B cell (primary cell): Measurements from ENCODE around the gene GOLGA6L10.
"Not testable (repeated sequence)": the region's sequence is repeated elsewhere in the genome, so short reads cannot be mapped to it uniquely, and the experiment has no call there.

Experiments used
- EZH2 ChIP-seq: IDR thresholded peaks from 2 replicates; pipeline ENCODE4 v1.6.1; 2012; ENCODE audit warnings: borderline replicate concordance, low read depth, mild to moderate bottlenecking, moderate library complexity, low read length; ENCODE audit not compliant: insufficient read depth, poor library complexity, severe bottlenecking
- TF ChIP-seq, protein P1 (sequence below): fragments of 200-600 bp; IDR thresholded peaks from one replicate; pipeline ENCODE4 v1.8.0; 2022; ENCODE audit warnings: antibody characterized with exemption, mild to moderate bottlenecking

GRCh38 chr15:82299511-82299914, 49.8 kb downstream of the GOLGA6L10 start:
- TF ChIP-seq, protein P1, sequence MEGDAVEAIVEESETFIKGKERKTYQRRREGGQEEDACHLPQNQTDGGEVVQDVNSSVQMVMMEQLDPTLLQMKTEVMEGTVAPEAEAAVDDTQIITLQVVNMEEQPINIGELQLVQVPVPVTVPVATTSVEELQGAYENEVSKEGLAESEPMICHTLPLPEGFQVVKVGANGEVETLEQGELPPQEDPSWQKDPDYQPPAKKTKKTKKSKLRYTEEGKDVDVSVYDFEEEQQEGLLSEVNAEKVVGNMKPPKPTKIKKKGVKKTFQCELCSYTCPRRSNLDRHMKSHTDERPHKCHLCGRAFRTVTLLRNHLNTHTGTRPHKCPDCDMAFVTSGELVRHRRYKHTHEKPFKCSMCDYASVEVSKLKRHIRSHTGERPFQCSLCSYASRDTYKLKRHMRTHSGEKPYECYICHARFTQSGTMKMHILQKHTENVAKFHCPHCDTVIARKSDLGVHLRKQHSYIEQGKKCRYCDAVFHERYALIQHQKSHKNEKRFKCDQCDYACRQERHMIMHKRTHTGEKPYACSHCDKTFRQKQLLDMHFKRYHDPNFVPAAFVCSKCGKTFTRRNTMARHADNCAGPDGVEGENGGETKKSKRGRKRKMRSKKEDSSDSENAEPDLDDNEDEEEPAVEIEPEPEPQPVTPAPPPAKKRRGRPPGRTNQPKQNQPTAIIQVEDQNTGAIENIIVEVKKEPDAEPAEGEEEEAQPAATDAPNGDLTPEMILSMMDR, result not testable (repeated sequence)
- not testable (repeated sequence) for TF ChIP-seq EZH2
